GM19395 (cell line): ENCODE measurements around the gene NAV3.
A peak's percentile ranks its signal among the peaks of the same experiment; 100 is the strongest.

Experiments used
- ATAC-seq: cut with Tn5 transposase; IDR thresholded peaks from one replicate; pipeline ENCODE4 v1.9.1; 2021; ENCODE audit warnings: mild to moderate bottlenecking, moderate library complexity; ENCODE audit not compliant: unreplicated experiment

Gene NAV3

DNA sequence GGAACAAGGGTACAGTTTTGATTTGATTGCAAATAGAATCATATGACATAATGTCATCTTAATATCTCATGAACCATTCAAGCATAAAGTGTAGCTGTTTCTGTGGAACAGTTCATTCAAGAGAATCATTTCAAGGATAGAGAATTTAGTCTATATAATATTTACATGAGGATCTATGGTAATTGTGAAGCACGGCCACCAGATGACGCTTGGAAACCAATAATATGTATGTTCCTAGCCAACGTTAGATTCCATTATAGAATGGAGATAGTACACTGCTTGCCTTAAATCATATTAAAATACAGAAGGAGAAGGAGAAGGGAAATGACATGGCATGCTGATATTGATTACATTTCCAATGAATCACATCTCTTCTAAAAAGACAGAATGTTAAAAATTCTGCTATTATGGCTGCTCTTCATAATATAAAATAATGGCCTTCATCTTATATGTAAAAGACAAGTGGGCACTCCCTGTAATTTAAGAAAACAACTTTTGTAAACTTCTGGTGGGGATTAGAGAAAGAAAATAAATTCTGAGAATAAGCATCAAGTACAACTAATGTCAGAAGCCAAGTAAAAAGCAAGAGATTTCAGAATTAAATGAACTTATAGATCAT is 351.0 kb downstream of the NAV3 start:
- ATAC-seq: no peak

DNA sequence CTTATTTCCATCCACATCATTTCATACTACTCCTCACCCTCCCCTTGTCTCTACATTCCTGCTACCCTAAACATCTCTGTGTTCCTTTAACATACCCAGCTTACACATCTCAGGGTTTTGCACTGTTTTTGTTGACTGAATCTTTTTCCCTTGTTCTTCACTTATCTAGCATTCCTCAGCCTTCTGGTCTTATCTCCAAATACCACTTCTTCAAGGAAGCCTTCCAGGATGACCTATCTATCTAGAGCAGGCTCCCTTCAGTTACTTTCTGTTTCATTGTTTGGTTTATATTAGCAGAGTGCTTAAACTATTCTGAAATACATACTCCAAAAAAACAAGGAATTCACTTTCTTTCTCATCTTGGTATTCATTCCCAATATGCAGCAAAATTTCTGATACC is 353.1 kb downstream of the NAV3 start:
- ATAC-seq: no peak

DNA sequence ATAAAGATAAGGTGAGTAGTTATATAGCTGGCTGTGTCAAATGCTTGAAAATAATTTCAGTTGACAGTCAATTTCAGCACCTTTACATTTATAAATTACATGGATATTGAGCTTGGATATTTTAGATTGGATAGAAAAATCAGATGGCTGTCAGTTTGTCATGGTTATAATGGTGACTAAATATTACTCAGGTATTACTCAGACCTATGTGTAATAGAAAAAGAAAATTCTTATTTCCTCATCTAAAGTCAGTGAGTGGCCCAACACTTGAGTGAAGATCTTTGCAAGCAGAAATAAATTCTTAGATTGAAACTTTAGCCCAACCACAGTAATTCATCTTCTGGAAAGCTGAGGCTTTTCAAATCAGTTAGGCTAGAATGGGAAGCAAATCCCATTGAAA is 354.4 kb downstream of the NAV3 start:
- no peak for ATAC-seq

DNA sequence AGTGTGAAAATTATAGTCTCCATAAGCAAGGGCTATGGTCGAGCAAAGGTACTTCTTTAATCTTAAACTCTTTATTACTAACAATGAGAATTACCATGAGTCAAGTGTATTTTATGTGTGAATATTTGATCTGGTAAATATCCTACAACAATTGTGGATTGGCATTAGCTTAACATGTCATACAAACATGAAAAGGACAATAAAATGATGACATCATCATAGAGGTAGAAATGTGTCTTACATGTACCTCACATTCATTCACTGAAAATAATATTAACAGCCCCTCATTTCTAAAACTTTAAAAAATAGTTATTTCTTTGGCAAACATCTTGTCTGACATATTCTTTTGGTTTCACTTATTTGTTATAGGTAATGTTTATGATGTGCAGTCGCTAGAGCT is 355.0 kb downstream of the NAV3 start:
- ATAC-seq: no peak

DNA sequence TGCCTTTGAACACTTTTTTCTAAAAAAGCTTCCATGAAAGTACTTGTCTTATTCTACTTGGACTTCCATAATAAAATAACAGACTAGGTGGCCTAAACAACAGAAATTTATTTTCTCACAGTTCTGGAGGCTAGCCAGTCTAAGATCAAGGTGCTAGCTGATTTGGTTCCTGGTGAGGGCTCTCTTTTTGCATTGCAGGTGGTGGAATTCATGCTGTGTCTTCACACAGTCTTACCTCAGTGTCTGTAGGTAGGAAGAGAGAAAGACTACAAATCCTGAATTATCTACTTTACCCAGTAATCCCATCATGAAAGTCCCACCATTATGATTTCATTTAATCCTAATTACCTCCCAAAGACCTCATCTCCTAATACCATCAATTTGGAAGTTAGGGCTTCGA is 356.0 kb downstream of the NAV3 start:
- ATAC-seq: no peak

DNA sequence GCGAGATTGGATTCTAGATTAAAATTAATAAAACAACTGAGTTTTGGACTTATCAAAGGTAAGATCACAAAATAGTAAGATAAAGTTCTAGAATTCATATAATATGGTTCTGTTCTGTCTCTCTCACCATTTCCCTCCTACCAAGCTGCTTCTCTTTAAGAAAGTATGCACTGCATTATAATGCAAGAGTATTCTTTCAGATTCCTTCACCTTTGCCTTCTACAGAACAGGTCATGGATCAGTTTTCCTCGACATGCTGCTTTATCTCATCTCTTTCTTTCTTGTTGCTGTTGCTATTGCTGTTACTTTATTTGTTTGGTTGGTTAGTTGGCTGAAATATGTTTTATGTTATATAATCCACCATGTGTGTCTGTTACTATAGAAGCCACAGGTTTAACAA is 357.0 kb downstream of the NAV3 start:
- ATAC-seq: no peak

DNA sequence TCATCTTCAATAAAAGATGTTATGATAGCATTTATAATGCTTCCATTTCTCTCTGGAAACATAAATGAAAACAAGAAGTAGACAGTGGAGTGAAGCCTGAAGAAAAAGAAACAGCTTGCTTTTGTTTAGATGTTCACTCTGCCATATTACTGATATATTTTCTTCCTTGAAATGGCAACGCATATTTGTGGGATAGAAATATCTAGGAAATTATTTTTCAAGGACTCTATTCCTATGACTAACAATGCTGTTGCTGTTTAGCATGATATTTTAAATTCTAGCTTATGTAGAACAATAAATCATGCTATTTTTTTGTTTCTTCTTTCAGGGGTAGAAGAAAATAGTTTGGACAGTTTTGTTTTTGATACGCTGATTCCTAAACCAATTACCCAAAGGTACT is 359.0 kb downstream of the NAV3 start:
- no peak for ATAC-seq

DNA sequence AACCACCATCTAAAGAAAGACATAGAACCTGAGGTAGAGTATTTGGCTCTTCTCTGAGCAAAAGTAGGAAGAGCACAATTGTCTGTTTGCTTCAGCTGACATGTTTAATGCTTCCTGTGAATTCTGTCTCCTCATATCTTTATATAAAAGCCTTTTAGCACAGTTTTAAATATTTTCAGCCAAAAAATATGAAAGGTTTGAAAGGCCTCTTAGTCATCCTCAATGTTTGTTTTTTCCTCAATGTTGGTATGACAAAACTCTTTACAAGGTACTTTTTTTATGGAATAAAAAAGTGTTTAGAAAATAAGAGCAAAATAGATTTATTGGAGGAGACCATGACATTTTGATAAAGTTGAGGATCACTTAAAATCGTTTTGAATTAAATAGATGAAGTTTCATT is 360.9 kb downstream of the NAV3 start:
- no peak for ATAC-seq

DNA sequence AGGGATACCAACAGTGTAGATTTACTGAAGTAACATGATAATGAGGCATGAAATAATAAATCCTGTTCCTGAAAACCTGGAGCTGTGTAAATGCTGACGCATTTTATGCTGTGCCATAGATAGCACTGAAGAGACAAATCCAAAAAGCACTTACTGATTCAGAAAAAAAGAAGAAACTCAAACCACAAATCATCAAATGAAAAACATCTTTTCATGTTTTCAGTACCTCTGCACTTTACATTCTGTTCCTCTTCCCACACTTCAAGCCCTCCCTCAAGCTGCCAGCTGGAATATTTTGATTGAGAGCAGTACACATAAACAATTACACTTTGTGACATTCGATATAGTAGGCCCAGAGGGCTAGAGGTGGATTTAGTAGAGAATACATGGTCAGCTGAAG is 362.3 kb downstream of the NAV3 start:
- ATAC-seq: no peak

DNA sequence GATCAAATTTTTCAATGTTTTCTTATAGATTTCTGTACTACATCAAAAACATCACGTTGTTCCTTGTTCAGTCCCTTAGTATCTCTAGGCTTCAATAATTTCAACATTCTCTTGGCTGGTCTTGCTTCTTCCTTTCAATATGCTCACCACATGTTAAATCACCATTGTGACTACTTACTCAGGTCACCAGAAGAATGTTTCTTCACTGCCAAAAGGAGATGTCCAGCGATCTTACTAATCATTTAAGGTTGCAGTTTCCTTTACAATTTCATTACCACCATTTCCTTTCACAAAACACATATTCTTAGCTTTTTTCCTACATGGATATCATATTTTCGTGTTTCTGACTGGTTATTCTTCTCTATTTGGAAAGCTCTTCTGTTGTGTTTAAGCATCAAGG is 363.8 kb downstream of the NAV3 start:
- no peak for ATAC-seq

DNA sequence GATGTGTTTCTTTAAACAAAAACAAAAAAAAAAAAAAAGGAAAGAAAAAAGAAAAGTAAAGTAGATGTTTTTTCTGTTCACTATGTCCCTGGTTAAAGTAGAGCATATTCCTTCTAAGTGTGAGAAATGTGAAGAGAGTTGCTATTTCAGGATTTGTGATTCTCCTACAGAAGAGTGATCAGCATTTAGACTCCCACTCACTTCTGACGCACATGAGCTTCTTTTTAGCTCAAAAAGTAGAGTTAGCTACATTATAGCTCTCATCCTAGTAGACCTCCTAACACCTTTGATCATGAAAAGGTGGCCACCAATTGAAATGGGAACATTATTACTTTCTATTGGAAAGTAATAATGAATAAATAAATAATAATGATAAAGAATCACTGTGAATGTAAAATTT is 368.2 kb downstream of the NAV3 start:
- no peak for ATAC-seq

DNA sequence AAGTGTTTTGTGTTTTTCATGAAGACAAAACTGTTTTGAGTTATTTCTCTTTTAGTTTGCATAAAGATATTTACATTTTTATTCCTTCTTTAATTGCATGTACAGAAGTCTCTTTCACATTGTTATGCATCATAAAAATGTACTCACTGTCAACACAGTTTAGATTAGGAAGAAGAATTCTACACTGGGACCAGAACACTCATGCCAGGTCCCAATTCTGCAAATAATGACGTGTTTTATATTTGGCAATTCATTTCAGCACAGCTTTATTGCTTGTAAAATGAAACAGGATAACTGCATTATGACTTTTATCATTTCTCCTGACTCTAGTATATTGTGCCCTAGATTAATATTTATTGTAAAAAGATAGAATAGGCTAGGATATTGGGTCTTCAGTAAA is 369.2 kb downstream of the NAV3 start:
- ATAC-seq: no peak

DNA sequence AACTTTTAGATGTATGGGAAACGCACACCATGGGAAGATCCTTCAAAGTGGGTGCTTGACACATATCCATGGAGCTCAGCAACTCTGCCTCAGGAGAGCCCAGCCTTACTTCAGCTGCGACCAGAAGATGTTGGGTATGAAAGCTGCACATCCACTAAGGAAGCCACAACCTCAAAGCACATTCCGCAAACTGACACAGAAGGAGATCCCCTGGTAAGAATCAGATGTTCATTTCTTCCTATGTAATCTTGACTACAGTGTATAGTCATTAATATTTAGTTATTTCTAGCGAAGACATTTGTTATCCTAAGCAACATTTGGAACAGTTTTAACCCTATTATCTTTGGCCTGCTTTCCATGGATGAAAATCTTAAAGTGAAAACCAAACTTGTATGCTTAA is 374.2 kb downstream of the NAV3 start:
- no peak for ATAC-seq

DNA sequence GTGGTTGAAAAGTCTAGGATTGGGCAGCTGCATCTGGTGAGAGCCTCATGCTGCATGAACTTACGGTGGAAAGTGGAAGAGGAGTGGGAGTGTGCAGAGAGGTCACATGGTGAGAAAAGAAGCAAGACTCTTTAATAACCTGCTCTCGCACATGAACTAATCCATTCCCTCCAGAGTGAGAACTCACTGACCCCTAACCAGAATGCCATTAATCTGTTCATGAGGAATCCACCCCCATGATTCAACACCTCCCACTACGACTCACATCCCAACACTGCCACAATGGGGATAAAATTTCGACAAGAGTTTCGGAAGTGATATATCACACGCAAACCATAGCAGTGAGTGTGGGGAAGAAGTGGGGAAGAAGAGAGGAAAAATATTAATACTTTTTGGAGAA is 377.4 kb downstream of the NAV3 start:
- ATAC-seq: no peak

DNA sequence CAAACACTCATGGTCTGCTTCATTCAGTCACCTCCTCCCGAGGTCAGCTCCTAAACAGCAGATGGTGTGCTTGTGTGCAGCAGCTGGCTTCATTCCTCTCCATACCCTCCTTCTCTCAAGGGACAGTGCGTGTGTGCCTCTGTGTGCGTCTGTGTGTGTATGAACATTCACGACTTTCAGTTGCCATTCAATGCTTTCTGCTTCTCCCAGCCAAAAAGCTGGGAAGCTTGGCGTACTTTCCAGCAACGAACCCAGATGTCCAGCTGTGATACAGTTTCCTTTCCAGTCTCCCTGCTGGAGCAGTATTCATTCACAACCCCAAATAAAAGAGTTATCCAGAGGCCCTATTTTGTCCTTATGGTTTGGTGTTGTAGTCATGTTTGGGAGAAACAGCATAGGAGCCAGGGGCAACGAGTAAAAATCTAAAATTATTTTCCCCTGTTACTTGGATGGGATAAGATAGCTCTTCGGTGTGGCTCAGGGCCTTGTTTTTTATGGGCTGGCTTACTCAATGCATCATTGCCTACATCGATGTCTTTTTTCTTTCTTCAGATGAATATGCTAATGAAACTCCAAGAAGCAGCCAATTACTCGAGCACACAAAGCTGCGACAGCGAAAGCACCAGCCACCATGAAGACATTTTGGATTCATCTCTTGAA is 379.3 kb downstream of the NAV3 start:
- ATAC-seq: no peak

DNA sequence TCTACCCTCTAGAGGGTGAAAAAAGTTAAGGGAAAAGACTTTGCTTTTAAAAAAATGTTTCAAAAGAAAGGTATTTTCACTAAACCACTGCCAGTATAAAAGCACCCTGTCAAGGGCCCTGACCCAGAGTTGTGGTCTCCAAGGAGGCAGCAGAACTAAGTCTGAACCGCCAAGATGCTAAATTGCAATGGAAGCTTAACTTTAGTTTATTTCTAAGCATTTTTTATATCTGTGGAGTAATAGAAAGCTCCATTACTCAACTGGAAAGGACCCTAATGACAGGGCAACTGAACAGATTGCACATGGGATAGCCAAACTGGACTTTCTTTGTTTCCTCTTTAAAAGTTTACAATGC is 379.8 kb downstream of the NAV3 start:
- no peak for ATAC-seq

DNA sequence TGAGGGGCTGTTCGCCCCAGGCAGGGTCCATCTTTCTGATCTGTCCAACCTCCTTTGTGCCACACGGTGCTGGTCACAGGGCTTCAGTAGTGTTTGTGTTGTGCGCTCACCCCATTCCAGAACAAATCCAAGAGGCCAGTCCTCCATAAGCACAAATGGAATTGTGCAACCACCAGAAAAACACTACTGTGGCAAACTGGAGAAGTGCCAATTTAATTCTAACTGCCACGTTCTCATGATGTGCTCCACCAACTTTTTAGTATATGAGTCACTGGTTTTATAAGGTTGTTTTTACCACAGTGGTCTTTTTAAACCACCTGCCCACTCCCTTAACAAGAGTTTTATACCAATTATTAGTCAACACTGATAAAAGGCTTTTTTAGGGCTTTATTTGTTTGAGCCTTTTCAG is 380.2 kb downstream of the NAV3 start:
- ATAC-seq: no peak

DNA sequence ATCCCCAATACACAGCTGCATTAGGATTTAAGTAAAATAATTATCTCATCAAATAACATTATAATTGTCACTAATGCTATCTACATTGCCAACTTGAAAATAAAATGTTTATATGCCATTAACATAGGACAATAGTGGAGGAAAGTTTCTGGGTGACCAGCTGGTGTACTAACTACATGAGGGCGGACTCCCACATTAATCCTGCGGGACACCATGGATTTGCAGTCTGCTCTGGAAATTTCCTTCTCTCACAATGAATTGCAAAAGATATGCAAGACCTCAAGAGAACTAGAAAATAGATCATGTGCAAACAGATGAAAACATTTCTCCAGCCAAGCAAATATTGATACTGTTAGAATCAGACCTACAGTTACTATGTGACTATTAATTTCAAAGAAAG is 390.1 kb downstream of the NAV3 start:
- ATAC-seq: no peak

DNA sequence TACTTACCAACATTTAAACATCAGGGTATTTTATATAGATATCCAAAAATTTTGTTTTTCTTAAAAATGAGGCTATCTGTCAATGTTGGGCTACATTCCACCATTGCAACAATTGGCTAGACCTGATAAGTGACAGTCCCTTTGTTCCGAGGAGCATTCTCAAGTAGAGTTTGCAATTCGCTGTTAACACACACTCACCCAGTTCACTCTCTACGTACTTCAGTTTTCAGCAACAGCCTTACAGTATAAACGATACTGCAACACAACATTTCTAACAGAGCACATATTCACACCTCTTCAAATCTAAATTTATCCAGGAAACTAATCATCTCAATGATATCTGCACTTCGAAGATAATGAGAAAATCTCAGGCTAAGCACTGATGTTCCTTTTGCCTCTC is 393.5 kb downstream of the NAV3 start:
- no peak for ATAC-seq

DNA sequence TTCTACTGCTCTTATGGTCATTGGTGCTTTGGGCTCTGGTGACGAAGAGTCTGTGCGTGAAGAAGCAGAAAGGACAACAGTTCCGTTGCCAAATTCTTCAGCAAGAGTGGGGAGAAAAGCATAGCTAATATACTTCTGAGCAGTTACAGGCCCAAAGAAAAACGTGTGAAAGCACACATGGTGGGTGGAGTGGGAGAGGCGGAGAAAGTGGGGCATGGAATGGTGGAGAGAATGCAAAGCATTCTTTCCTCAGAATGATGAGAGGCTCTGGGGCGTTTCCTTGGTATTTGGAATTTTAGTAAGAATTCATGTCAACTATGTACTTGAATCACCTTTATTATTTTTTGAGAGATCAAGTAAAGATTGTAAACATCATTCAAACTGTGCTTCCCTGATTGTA is 396.1 kb downstream of the NAV3 start:
- ATAC-seq: no peak

DNA sequence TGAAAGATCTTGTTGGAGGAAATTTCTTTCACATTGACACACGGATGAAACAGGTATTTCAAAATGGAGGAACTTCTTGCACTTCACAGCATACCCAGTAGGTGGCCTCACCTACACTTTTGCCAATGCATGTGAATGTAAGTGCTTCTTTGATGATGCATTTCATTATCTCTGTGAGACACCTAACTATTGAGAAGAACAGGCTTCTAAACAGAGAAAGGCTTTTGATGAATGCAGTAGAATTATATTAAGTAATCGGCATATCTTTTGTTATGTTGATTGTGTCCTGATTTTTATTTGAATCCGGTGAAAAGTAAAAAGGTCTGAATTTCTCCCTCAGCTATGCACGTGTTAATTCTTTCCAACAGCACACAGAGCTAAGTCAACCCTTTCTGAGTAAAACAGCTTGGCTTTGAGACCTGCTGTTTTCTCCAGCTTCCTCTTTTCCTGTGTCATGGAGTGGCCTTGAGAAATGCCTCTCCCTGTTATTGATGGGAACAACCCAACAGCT is 399.0 kb downstream of the NAV3 start:
- peak; percentile 96 for ATAC-seq

DNA sequence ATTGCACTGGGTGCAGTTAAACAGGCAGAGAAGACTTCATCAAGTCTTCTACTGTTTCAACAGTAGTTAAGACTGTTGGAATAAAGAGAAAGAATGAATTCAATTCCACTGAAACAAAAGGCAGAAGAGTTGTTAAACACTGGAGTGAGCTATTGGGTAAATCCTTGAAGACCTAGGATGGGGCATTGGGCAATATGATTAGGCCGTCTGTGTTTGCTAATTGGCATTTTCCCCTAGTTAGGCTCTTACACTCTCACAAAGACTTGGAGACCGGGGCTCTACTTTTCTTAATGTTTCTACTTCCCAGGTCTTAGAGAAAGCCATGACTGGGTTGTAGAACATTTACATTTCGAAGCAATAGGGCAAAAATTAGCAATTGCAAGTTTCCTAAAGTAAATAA is 402.1 kb downstream of the NAV3 start:
- ATAC-seq: no peak

DNA sequence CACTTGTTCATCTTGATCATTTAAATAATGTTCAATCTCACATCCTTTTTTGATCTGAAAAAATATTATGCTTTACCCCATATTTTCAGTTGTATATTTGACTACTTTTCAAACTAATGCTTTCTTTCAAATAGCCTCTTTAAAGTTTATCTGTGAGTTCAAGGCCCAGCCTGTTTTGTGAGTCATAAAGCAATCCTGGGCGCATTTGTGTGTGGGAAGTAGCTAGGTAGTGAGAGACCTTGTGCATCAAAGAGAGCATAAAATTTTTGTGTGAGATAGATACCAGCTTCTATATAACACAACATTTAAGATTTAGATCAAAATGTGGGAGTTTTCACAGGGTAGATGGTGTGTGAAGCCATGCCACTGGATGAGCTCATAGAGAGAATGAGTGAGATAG is 405.6 kb downstream of the NAV3 start:
- no peak for ATAC-seq
